GM18951 (cell line): Measurements from ENCODE around the gene HBS1L.

Experiments used
- POLR2A ChIP-seq: IDR thresholded peaks from 4 replicates; pipeline ENCODE4 v1.6.1; 2011; ENCODE audit warnings: mild to moderate bottlenecking; ENCODE audit not compliant: insufficient read length, insufficient read depth; ENCODE audit errors: extremely low read depth
- in situ Hi-C: fragments of 300-500 bp; cut with MboI; formaldehyde crosslinking; loops from one replicate; pipeline ENCODE4 v1.12.0; 2022; ENCODE audit warnings: low sequenced_read_pairs, mixed read lengths, inconsistent platforms; ENCODE audit not compliant: unreplicated experiment

Gene HBS1L

GRCh38 chr6:134962421-134962820, 92.2 kb downstream of the HBS1L start:
- in situ Hi-C loops, result no loop called here
- TF ChIP-seq POLR2A, result no peak

GRCh38 chr6:134961366-134961765, 93.3 kb downstream of the HBS1L start:
- no peak for TF ChIP-seq POLR2A
- in situ Hi-C loops, result no loop called here

DNA sequence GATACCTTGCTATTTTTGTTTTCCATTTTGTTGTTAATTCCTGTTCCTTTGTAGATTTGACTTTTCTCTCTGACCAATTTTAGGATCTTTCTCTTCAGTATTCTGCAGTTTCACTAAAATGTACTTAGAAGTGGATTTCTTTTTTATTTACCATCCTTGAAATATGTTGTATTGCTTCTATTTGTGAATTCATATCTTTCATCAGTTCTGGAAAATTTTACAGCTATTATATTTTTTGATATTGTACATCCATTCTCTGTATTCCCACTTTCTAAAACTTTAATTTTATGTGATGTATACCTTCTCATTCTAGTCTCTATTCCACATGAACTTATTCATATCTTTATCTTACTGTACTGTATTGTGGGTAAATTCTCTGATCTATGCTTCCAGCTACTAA, 95.0 kb downstream of the HBS1L start:
- in situ Hi-C loops, result no loop called here
- no peak for TF ChIP-seq POLR2A

DNA sequence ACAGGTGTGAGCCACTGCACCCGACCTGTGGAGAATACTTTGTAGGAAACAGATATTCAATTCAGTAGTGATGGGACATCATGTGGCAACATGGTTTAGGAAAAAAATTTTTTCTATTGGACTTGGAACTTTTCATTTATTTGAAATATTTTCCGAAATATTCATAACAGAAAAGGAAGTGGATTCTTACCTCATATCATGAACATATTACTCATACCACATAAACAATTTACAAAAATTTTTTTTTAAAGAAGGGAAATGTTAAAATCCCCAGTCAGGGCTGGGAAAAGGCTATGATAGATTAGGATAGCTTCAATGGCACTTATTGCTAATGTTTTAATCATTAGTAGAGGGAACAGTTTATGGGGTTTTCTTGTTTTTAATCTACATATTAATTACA, 97.9 kb downstream of the HBS1L start:
- in situ Hi-C loops, result no loop called here

DNA sequence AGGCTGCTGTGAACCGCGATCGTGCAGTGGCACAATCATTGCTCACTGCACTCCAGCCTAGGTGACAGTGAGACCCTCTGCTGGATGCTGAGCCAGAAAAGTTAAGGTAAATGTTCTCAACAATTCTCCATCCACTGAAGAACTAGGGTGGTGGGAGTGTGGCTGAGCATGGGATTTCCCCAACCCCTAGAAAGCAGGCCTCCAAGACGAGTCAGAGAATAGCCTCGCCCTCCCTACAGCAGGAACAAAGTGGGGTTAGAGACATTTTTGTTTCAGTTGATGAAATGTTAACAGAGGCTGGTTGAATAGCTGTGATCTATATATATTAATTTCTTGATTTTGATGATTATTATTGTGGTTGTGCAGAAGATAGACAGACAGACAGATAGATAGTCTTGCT, 98.6 kb downstream of the HBS1L start:
- in situ Hi-C loops, result no loop called here
- no peak for TF ChIP-seq POLR2A

More for the DNA sequence above, 97.9 kb downstream of the HBS1L start:
- TF ChIP-seq POLR2A, result no peak

DNA sequence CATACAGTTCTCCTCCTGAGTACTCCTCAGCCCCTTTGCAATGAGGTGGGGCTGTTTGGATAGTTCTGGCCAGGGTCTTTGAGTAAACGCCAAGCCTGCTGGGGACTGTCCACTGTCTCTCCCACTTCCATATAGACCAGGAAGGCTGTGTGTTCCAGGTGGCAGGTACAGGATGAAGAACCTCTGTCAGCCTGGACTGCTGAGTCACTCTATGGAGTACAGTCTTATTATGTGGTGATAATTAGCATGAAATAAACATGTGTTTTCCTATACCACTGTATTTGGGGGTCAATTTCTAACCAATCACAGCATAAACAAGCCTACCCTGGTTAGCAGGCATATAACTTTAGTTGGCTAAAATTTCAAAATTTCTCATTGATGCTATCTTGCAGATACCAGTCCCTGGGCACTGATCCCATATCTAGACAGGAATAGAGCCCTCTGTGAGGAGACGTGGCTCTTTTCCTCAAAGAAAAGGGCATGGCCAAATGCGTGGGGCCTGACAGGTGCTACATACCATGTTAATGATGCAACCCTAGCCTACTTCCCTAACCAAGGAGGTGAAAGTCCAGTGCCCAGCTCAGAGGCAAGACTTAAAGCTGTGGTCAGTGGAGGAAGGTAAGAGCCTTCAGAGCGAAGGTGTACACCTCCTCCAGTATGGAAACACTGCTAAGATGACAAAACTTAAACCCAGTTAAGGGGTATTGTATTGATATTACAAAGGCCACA, 100.2 kb downstream of the HBS1L start:
- in situ Hi-C loops, result no loop called here
- TF ChIP-seq POLR2A, result no peak

DNA sequence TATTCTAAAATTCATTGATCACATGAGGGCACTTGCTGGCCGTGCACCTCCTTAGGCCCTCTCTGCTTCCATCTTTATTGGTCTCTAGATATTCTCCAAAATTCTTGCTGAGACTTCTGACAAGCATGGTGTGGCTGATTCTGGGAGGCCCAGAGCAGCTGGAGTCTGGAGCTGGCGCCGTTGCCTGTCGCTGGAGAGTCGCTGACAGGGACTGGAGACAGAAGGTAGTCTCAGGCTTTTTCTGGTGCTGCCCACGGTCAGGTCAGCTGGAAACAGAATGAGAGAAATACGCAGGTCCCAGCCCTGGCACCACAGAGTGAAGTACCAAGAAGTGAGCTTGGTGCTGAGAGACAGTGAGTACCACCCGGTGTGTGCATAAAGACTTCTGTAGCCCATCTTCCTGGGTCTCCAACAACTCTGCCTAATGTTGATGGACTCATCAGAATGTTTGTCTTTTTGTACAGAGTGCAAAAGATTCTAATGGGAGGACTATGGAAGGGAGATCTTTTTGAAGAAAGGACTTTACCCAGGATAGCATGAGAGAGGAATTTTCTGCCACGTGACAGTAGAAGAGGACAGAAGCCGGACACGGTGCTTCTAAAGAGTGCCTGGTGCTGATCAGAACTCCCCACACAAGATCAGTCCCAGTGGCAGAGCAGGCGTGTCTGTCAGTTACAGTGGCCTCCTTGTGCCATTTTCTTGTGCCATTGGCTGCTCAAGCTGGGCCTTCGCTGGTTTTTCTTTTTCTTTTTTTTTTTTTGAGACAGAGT, 102.9 kb downstream of the HBS1L start:
- in situ Hi-C loops, result no loop called here
- TF ChIP-seq POLR2A, result no peak

DNA sequence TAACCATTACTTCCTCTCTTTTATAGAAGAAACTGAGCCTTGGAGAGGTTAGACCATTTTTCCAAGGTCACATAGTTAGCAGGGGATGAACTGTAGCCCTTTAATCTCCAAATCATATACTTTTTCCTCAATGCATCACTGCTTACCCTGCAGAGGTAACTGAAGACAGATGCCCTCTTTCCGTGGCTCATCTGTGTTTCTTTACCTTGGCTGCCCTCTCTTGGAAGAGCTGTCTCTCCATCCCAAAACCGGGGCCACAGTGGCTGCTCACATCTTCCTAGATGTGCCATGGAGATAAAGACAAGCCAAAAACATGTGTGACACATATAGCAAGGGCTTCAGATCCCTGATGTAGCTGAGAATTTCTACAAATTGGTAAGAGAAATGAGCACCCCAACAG, 104.1 kb downstream of the HBS1L start:
- in situ Hi-C loops, result no loop called here
- no peak for TF ChIP-seq POLR2A

DNA sequence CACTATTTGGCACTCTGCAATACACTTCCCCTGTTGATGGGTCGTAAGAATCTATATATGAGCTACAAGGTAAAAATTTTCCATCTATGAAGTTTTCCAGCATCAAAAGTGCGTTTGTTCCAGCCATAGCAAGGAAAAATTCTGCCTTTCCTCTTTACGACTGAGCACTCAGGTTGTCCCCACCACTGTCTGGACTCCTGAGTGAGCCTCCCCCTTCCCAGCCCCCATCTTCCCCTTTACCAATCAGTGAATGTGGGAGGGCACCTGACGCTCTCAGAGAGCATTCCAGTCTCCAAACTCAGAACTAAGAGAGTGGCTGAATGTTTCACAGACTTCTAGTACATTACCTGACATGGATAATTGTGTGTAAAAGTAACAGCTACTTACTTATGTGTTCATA, 104.7 kb downstream of the HBS1L start, which contains the start of gene ALDH8A1:
Gene ALDH8A1 (minus strand): TSS at position 175 of the 400 bp plus-strand sequence. CDS start 48 bp downstream, at position 127.
- TF ChIP-seq POLR2A, result no peak
- in situ Hi-C loops, result no loop called here

DNA sequence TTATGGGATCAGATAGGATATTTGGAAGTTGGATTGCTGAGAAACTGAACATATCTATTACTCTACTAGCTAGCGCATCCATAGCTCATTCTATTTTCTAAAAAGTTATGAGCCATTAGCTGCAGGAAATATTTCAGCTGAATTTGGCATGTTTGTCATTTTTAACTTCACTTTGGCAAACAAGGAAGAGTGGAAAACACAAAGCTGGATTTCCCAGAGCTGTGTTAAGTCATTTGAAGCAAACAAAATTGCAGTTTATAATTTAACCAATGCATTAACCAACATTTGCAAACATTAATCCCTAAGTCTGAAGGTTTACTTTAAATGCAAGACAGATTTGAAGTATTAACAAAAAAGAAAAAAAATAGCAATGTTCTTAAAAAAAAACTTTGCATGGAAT, 105.9 kb downstream of the HBS1L start:
- no peak for TF ChIP-seq POLR2A
- in situ Hi-C loops, result no loop called here

DNA sequence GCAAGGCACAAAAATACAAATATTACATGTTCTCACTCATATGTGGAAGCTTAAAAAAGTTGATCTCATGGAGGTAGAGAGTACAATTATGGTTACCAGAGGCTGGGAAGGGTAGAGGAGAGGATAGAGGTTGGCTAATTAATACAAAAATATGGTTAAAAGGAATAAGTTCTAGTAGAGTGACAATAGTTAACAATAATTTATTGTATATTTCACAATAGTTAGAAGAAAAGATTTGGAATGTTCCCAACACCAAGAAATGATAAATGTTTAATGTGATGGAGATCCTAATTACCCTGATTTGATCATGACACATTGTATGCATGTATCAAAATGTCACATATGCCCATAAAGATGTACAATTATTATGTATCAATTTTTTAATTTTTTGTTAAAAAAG, 106.5 kb downstream of the HBS1L start:
- in situ Hi-C loops, result no loop called here
- no peak for TF ChIP-seq POLR2A

GRCh38 chr6:134945045-134945444, 109.6 kb downstream of the HBS1L start:
- TF ChIP-seq POLR2A, result no peak
- in situ Hi-C loops, result no loop called here

DNA sequence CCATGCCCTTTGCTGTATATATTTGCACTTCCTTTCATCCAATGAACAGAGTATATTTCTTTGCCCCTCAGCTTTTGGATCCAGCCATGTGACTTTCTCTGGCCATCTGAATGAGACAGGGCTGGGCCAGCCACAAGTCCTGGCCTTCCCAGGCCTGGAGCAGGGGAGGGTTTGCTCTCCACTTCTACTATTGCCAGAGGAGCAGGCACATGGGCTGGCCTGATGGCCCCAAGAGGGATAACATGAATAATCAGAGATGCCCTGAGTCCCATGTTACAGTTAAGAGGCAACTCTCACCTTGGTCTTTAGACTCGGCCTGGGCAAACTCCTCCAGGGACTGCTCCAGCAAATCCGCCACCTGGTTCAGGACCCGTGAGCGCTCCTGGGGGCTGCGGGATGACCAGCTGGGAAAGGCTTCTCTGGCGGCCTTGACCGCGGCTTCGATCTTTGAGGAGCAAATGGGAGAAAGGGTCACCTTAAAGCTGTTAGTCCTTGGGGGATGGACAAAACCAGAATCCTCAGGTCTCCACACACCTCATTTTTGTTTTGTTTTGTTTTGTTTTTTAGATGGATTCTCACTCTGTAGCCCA, 111.0 kb downstream of the HBS1L start:
- no peak for TF ChIP-seq POLR2A
- in situ Hi-C loops, result no loop called here
